ENCODE data around the gene RAB3GAP2. TPM values are rescaled to one million over a fixed set of nuclear protein-coding genes. Genes with fewer than 3 reads are reported as not detected.
A peak's percentile ranks its signal among the peaks of the same experiment; 100 is the strongest.

The RAB3GAP2 gene
- total and polyA plus RNA-seq, 2 donors (not counting 1 experiment from before 2014, with no cell fraction given), result 16.9 to 70.5 TPM

GRCh38 chr1:220226752-220227151 is 45.5 kb downstream of the RAB3GAP2 start:
- Histone ChIP-seq H3K4me2 (replicated peaks; ENCODE audit: low read depth, low read length, poor library complexity, severe bottlenecking) (no peak overlapping the region), H3K4me3 (ENCODE audit: control extremely low read depth in 1 of 5, extremely low read depth in 1 of 5, insufficient read depth in 1 of 5, low read depth in 2 of 5, low read length in 4 of 5) (no peak overlapping the region), H3K36me3 (replicated peaks in 1 of 2; ENCODE audit: control extremely low read depth in 1 of 2, control insufficient read depth in 1 of 2, extremely low read depth in 1 of 2, insufficient read depth in 2 of 2, low read length in 1 of 2) (peaks cover 0 to 23% of the 10 kb centered on the region in 2 experiments), H3K79me2 (ENCODE audit: control insufficient read depth, insufficient read depth, low read length) (peaks cover 80% of the 10 kb centered on the region), H4K20me1 (ENCODE audit: control insufficient read depth, insufficient read depth, low read length, poor library complexity, severe bottlenecking) (peaks cover 12% of the 10 kb centered on the region), H3K27ac (ENCODE audit: low read length in 2 of 2) (peak overlapping the region in 1 of 2 donors; percentile 4), H3K27me3 (replicated peaks in 1 of 4; ENCODE audit: control extremely low read depth in 1 of 4, control insufficient read depth in 3 of 4, insufficient read depth in 4 of 4, low read length in 3 of 4) (no peaks in the 10 kb centered on the region), H3K9me3 (ENCODE audit: control extremely low read depth in 1 of 3, control insufficient read depth in 2 of 3, insufficient read depth in 1 of 3, low read length in 2 of 3) (no peaks in the 10 kb centered on the region), H2AFZ (ENCODE audit: insufficient read depth, low read depth, low read length, poor library complexity, severe bottlenecking) (no peak overlapping the region), H3K9ac (ENCODE audit: low read length) (no peak overlapping the region), H3K4me1 (ENCODE audit: control insufficient read depth in 2 of 2, insufficient read depth in 2 of 2, low read length in 2 of 2) (peaks cover 7 to 14% of the 10 kb centered on the region in 2 donors)
- TF ChIP-seq CTCF (IDR thresholded peaks at IDR 0.05) (no peak), EZH2 (IDR thresholded peaks at IDR 0.05; ENCODE audit: borderline replicate concordance, insufficient read depth, low read depth, low read length, poor library complexity, severe bottlenecking) (no peak)
- no peak overlapping the region for H3K4me3 Mint-ChIP-seq
- CTCF ChIA-PET, result interaction anchor here (1.0 to 5.4 kb wide), 2 partner anchors 7 to 550 kb away, joined by 4 to 49 read pairs; no protein-coding TSS in a partner anchor
- peaks cover 58% of the 10 kb centered on the region for H3K4me1 Mint-ChIP-seq
- ATAC-seq (ENCODE audit: low read depth) (no peak), DNase-seq (no peak)
- intact Hi-C loops (cut with micrococcal nuclease), result no loop called here
- 93% methylated on average over 3 of the region's 3 CpGs for WGBS (ENCODE audit: insufficient coverage)
- no peaks in the 10 kb centered on the region for H3K9me3 Mint-ChIP-seq (ENCODE audit: insufficient read depth)
- POLR2A ChIA-PET, result no interaction called here
- peak overlapping the region; percentile 8 for H3K27ac Mint-ChIP-seq
- no peaks in the 10 kb centered on the region for H3K27me3 Mint-ChIP-seq

- Mint-ChIP-seq H3K4me3 (no peak overlapping the region), H3K9me3 (ENCODE audit: insufficient read depth) (no peaks in the 10 kb centered on the region), H3K27me3 (no peaks in the 10 kb centered on the region), H3K4me1 (peaks cover 62% of the 10 kb centered on the region), H3K27ac (no peak overlapping the region)
- peaks cover 0 to 17% of the 10 kb centered on the region in 2 experiments for H3K36me3 ChIP-seq (replicated peaks in 1 of 2; ENCODE audit: control extremely low read depth in 1 of 2, control insufficient read depth in 1 of 2, extremely low read depth in 1 of 2, insufficient read depth in 2 of 2, low read length in 1 of 2)
- H3K79me2 ChIP-seq (ENCODE audit: control insufficient read depth, insufficient read depth, low read length), result peaks cover 84% of the 10 kb centered on the region
- H3K27ac ChIP-seq (ENCODE audit: low read length in 2 of 2), result peak overlapping the region in 1 of 2 donors; percentile 9
- no peak for DNase-seq
- TF ChIP-seq EZH2 (IDR thresholded peaks at IDR 0.05; ENCODE audit: borderline replicate concordance, insufficient read depth, low read depth, low read length, poor library complexity, severe bottlenecking), result no peak
- no peak overlapping the region for H2AFZ ChIP-seq (ENCODE audit: insufficient read depth, low read depth, low read length, poor library complexity, severe bottlenecking)
- H3K4me1 ChIP-seq (ENCODE audit: control insufficient read depth in 2 of 2, insufficient read depth in 2 of 2, low read length in 2 of 2), result peaks cover 7 to 22% of the 10 kb centered on the region in 2 donors
- intact Hi-C loops (cut with micrococcal nuclease), result no loop called here
- H4K20me1 ChIP-seq (ENCODE audit: control insufficient read depth, insufficient read depth, low read length, poor library complexity, severe bottlenecking), result peaks cover 12% of the 10 kb centered on the region
- ATAC-seq (ENCODE audit: low read depth), result no peak
- no peaks in the 10 kb centered on the region for H3K9me3 ChIP-seq (ENCODE audit: control extremely low read depth in 1 of 3, control insufficient read depth in 2 of 3, insufficient read depth in 1 of 3, low read length in 2 of 3)
- H3K27me3 ChIP-seq (replicated peaks in 1 of 4; ENCODE audit: control extremely low read depth in 1 of 4, control insufficient read depth in 3 of 4, insufficient read depth in 4 of 4, low read length in 3 of 4), result no peaks in the 10 kb centered on the region
- no peak overlapping the region for H3K4me2 ChIP-seq (replicated peaks; ENCODE audit: low read depth, low read length, poor library complexity, severe bottlenecking)
- POLR2A ChIA-PET, result no interaction called here
- no peak overlapping the region for H3K9ac ChIP-seq (ENCODE audit: low read length)
- H3K4me3 ChIP-seq (ENCODE audit: control extremely low read depth in 1 of 5, extremely low read depth in 1 of 5, insufficient read depth in 1 of 5, low read depth in 2 of 5, low read length in 4 of 5), result no peak overlapping the region
- CTCF ChIA-PET, result interaction anchor here (0.8 kb wide), 1 partner anchor 70 kb away, joined by 3 read pairs; no protein-coding TSS in a partner anchor
These were observed 46.3 kb downstream of the RAB3GAP2 start for GRCh38 chr1:220225957-220226356.

Data from B cell (primary cell).